Activated B cell treated with CpG ODN at 0.5 μM for 24 hours (primary cell): ENCODE data around the gene SFRP4. TPM values are rescaled to one million over a fixed set of nuclear protein-coding genes. Genes with fewer than 3 reads are reported as not detected.

Experiments used
- ATAC-seq: fragments of 200-7000 bp; cut with Tn5 transposase; one replicate; pipeline ENCODE4 v1.10.0; 2021; ENCODE audit warnings: low read depth, mild to moderate bottlenecking, moderate library complexity
- CTCF ChIA-PET: fragments of 350-600 bp; sonication (Branson Sonifier 250); formaldehyde crosslinking; loops from one replicate; lab custom pipeline; 2021; ENCODE audit warnings: antibody characterized with exemption; lab: Charles Lee
- POLR2A ChIA-PET: fragments of 350-600 bp; sonication (Branson Sonifier 250); formaldehyde crosslinking; loops from one replicate; lab custom pipeline; 2021; ENCODE audit warnings: antibody characterized with exemption; lab: Charles Lee
- DNase-seq: peaks from one replicate; pipeline ENCODE4 v3.0.0; 2022
- H3K27ac Mint-ChIP-seq: one replicate; pipeline ENCODE4 v1.8.0; 2020; ENCODE audit warnings: mixed read lengths
- H3K27me3 Mint-ChIP-seq: one replicate; pipeline ENCODE4 v1.8.0; 2021; ENCODE audit warnings: mixed read lengths
- H3K36me3 Mint-ChIP-seq: one replicate; pipeline ENCODE4 v1.8.0; 2021; ENCODE audit warnings: low read depth, mixed read lengths
- H3K4me1 Mint-ChIP-seq: one replicate; pipeline ENCODE4 v1.8.0; 2021; ENCODE audit warnings: mixed read lengths
- H3K4me3 Mint-ChIP-seq: one replicate; pipeline ENCODE4 v1.8.0; 2020; ENCODE audit warnings: mild to moderate bottlenecking, mixed read lengths
- H3K9me3 Mint-ChIP-seq: one replicate; pipeline ENCODE4 v1.8.0; 2020; ENCODE audit warnings: mixed read lengths
- CTCF ChIP-seq: fragments of 200-600 bp; IDR thresholded peaks from one replicate; pipeline ENCODE4 v1.8.0; 2022; ENCODE audit warnings: antibody characterized with exemption, mild to moderate bottlenecking
- intact Hi-C: fragments of 100-400 bp; cut with micrococcal nuclease; formaldehyde crosslinking; loops from one replicate; pipeline ENCODE4 v1.15.1; 2024
- total RNA-seq: library from RNA; stranded (reverse); gene quantifications from 2 replicates; pipeline ENCODE4 v1.2.3, GENCODE V29; 2022

Gene SFRP4
- total RNA-seq, 1 donor from 2014 or later, result not detected

- Mint-ChIP-seq H3K4me1 (no peaks in the 10 kb centered on the region), H3K27me3 (peaks cover 11% of the 10 kb centered on the region), H3K36me3 (no peaks in the 10 kb centered on the region), H3K4me3 (no peak overlapping the region), H3K27ac (no peak overlapping the region), H3K9me3 (no peaks in the 10 kb centered on the region)
- no peak for TF ChIP-seq CTCF
- CTCF ChIA-PET, result interaction anchor here (0.7 to 1.1 kb wide), 2 partner anchors 11 to 404 kb away, joined by 3 read pairs; no protein-coding TSS in a partner anchor
- POLR2A ChIA-PET, result no interaction called here
- no peak for ATAC-seq
- intact Hi-C loops, result loop anchor here (1.0 kb wide), 1 partner anchor 320 kb away; no protein-coding TSS in a partner anchor
- DNase-seq, result no peak
Measured at GRCh38 chr7:37901890-37902524, 14.6 kb downstream of the SFRP4 start.

- H3K9me3 Mint-ChIP-seq, result no peaks in the 10 kb centered on the region
- no peaks in the 10 kb centered on the region for H3K4me1 Mint-ChIP-seq
- ATAC-seq, result no peak
- TF ChIP-seq CTCF, result no peak
- no peak overlapping the region for H3K4me3 Mint-ChIP-seq
- no peaks in the 10 kb centered on the region for H3K36me3 Mint-ChIP-seq
- intact Hi-C loops, result loop anchor here (1.0 kb wide), 1 partner anchor 321 kb away; no protein-coding TSS in a partner anchor
- H3K27me3 Mint-ChIP-seq, result peaks cover 9% of the 10 kb centered on the region
- H3K27ac Mint-ChIP-seq, result no peak overlapping the region
- ChIA-PET CTCF (interaction anchor here (0.7 to 1.1 kb wide), 2 partner anchors 12 to 404 kb away, joined by 3 read pairs; no protein-coding TSS in a partner anchor), POLR2A (no interaction called here)
- no peak for DNase-seq
Measured at GRCh38 chr7:37901236-37901827, 15.3 kb downstream of the SFRP4 start.

GRCh38 chr7:37899712-37900247 is 16.8 kb downstream of the SFRP4 start:
- peaks cover 8% of the 10 kb centered on the region for H3K27me3 Mint-ChIP-seq
- no peaks in the 10 kb centered on the region for H3K4me1 Mint-ChIP-seq
- no peak overlapping the region for H3K4me3 Mint-ChIP-seq
- ChIA-PET CTCF (no interaction called here), POLR2A (no interaction called here)
- ATAC-seq, result no peak
- H3K9me3 Mint-ChIP-seq, result no peaks in the 10 kb centered on the region
- no peak overlapping the region for H3K27ac Mint-ChIP-seq
- TF ChIP-seq CTCF, result no peak
- H3K36me3 Mint-ChIP-seq, result no peaks in the 10 kb centered on the region
- DNase-seq, result no peak
- intact Hi-C loops, result no loop called here

- intact Hi-C loops, result no loop called here
- POLR2A ChIA-PET, result no interaction called here
- Mint-ChIP-seq H3K4me1 (no peaks in the 10 kb centered on the region), H3K36me3 (no peaks in the 10 kb centered on the region), H3K27me3 (peaks cover 3% of the 10 kb centered on the region), H3K9me3 (no peaks in the 10 kb centered on the region), H3K27ac (no peak overlapping the region), H3K4me3 (no peak overlapping the region)
- ATAC-seq (no peak), DNase-seq (no peak)
- TF ChIP-seq CTCF, result no peak
- CTCF ChIA-PET, result no interaction called here
Measured at GRCh38 chr7:37894671-37895070, 21.9 kb downstream of the SFRP4 start.

GRCh38 chr7:37893359-37893758 is 23.3 kb downstream of the SFRP4 start:
- Mint-ChIP-seq H3K27me3 (peaks cover 7% of the 10 kb centered on the region), H3K27ac (no peak overlapping the region), H3K4me3 (no peak overlapping the region), H3K4me1 (no peaks in the 10 kb centered on the region), H3K9me3 (no peaks in the 10 kb centered on the region), H3K36me3 (no peaks in the 10 kb centered on the region)
- ChIA-PET POLR2A (no interaction called here), CTCF (no interaction called here)
- DNase-seq (no peak), ATAC-seq (no peak)
- intact Hi-C loops, result no loop called here
- TF ChIP-seq CTCF, result no peak
